ENCODE results near the gene PSD4. TPM values are rescaled to one million over a fixed set of nuclear protein-coding genes. Genes with fewer than 3 reads are reported as not detected.

The PSD4 gene
- total and polyA plus RNA-seq, 2 experiments from 2014 or later, result 15.1 to 26.5 TPM

DNA sequence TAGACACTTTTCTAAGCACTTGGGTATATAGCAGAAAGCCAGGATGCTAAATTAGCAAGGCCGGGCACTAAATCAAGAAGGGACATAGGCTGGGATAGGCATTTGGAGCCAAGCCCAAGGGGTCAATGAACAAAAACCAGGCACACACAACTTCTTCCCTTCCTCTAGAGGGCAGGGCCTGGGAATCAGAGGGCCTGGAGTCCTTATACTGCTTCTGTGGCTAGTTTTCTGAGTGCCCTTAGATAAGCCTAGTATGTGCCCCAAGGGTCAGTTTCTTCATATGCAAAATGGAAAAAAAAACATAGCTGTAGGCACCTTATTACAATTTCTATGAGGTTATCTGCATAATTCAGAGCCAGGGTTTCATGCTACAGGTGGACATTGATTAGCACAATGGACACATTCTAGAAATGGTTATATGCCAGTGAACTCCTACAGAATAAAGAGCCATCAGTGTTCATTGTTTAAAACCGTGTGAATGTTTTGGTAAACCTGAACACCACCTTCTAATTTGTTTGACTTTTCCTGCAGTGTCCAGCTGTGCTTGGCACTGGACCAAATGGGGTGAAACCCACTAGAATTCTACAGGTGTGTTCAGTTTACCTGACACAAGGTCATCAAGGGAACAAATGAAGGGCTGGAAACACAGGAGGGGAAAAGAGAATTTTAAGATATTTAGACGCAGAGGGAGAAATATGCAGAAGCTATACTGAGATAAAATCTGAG is 55.4 kb downstream of the PSD4 start:
- Histone ChIP-seq H3K9me2 (replicated peaks; ENCODE audit: insufficient read depth) (no peaks in the 10 kb centered on the region), H3K36me3 (replicated peaks; ENCODE audit: insufficient read depth, low read depth) (no peaks in the 10 kb centered on the region), H3K4me3 (no peak overlapping the region), H3K27ac (no peak overlapping the region), H3K27me3 (no peaks in the 10 kb centered on the region), H3K9me3 (ENCODE audit: low read depth) (no peaks in the 10 kb centered on the region), H2AFZ (no peak overlapping the region), H4K20me1 (ENCODE audit: insufficient read depth, poor library complexity, severe bottlenecking) (no peaks in the 10 kb centered on the region), H3K79me2 (no peaks in the 10 kb centered on the region), H3K4me1 (ENCODE audit: insufficient read depth) (peaks cover 12% of the 10 kb centered on the region), H3K4me2 (no peak overlapping the region)
- TF ChIP-seq, protein P1, sequence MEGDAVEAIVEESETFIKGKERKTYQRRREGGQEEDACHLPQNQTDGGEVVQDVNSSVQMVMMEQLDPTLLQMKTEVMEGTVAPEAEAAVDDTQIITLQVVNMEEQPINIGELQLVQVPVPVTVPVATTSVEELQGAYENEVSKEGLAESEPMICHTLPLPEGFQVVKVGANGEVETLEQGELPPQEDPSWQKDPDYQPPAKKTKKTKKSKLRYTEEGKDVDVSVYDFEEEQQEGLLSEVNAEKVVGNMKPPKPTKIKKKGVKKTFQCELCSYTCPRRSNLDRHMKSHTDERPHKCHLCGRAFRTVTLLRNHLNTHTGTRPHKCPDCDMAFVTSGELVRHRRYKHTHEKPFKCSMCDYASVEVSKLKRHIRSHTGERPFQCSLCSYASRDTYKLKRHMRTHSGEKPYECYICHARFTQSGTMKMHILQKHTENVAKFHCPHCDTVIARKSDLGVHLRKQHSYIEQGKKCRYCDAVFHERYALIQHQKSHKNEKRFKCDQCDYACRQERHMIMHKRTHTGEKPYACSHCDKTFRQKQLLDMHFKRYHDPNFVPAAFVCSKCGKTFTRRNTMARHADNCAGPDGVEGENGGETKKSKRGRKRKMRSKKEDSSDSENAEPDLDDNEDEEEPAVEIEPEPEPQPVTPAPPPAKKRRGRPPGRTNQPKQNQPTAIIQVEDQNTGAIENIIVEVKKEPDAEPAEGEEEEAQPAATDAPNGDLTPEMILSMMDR (IDR thresholded peaks at IDR 0.05; ENCODE audit: poor library complexity), result no peak
- TF ChIP-seq EZH2 (IDR thresholded peaks at IDR 0.05; ENCODE audit: borderline replicate concordance), result no peak
- TF ChIP-seq EZH2phosphoT487 (IDR thresholded peaks at IDR 0.05; ENCODE audit: low read depth, severe bottlenecking, unreplicated experiment), result no peak
- WGBS (ENCODE audit: low lambda C conversion rate, missing lambda C conversion rate), result 61% methylated on average over 3 of the region's 3 CpGs
- DNase-seq (ENCODE audit: low spot score), result no peak

- no peaks in the 10 kb centered on the region for H4K20me1 ChIP-seq (ENCODE audit: insufficient read depth, poor library complexity, severe bottlenecking)
- no peak for DNase-seq (ENCODE audit: low spot score)
- H3K36me3 ChIP-seq (replicated peaks; ENCODE audit: insufficient read depth, low read depth), result no peaks in the 10 kb centered on the region
- WGBS (ENCODE audit: low lambda C conversion rate, missing lambda C conversion rate), result 63% methylated on average over 3 of the region's 3 CpGs
- no peaks in the 10 kb centered on the region for H3K9me2 ChIP-seq (replicated peaks; ENCODE audit: insufficient read depth)
- no peaks in the 10 kb centered on the region for H3K79me2 ChIP-seq
- no peaks in the 10 kb centered on the region for H3K9me3 ChIP-seq (ENCODE audit: low read depth)
- H3K27me3 ChIP-seq, result no peaks in the 10 kb centered on the region
- no peak overlapping the region for H3K27ac ChIP-seq
- H3K4me2 ChIP-seq, result no peak overlapping the region
- H2AFZ ChIP-seq, result no peak overlapping the region
- peaks cover 12% of the 10 kb centered on the region for H3K4me1 ChIP-seq (ENCODE audit: insufficient read depth)
- TF ChIP-seq, protein P1 (IDR thresholded peaks at IDR 0.05; ENCODE audit: poor library complexity), result no peak
- TF ChIP-seq EZH2 (IDR thresholded peaks at IDR 0.05; ENCODE audit: borderline replicate concordance) (no peak), EZH2phosphoT487 (IDR thresholded peaks at IDR 0.05; ENCODE audit: low read depth, severe bottlenecking, unreplicated experiment) (no peak)
- no peak overlapping the region for H3K4me3 ChIP-seq
These were observed 56.0 kb downstream of the PSD4 start for GRCh38 chr2:113229795-113230194.

- Histone ChIP-seq H2AFZ (no peak overlapping the region), H3K9me3 (ENCODE audit: low read depth) (no peaks in the 10 kb centered on the region), H3K4me2 (no peak overlapping the region), H3K4me1 (ENCODE audit: insufficient read depth) (peaks cover 10% of the 10 kb centered on the region), H3K4me3 (no peak overlapping the region), H3K9me2 (replicated peaks; ENCODE audit: insufficient read depth) (no peaks in the 10 kb centered on the region), H3K27me3 (no peaks in the 10 kb centered on the region), H3K79me2 (no peaks in the 10 kb centered on the region), H4K20me1 (ENCODE audit: insufficient read depth, poor library complexity, severe bottlenecking) (no peaks in the 10 kb centered on the region), H3K36me3 (replicated peaks; ENCODE audit: insufficient read depth, low read depth) (no peaks in the 10 kb centered on the region), H3K27ac (peak overlapping the region; percentile 11)
- WGBS (ENCODE audit: low lambda C conversion rate, missing lambda C conversion rate), result 85% methylated on average over 6 of the region's 6 CpGs
- no peak for DNase-seq (ENCODE audit: low spot score)
- TF ChIP-seq, protein P1 (IDR thresholded peaks at IDR 0.05; ENCODE audit: poor library complexity), result no peak
- TF ChIP-seq EZH2phosphoT487 (IDR thresholded peaks at IDR 0.05; ENCODE audit: low read depth, severe bottlenecking, unreplicated experiment) (no peak), EZH2 (IDR thresholded peaks at IDR 0.05; ENCODE audit: borderline replicate concordance) (no peak)
These were observed 56.8 kb downstream of the PSD4 start for GRCh38 chr2:113230531-113230930.
